Adrenal gland (tissue), 12 donors: ENCODE results near the gene GBF1. TPM values are rescaled to one million over a fixed set of nuclear protein-coding genes. Genes with fewer than 3 reads are reported as not detected.

Source experiments
- DNase-seq, 7 donors: peaks; one replicate each; pipeline ENCODE4 v3.0.0-alpha.2; 2019 to 2020
- H3K27ac ChIP-seq, 5 donors: fragments of 200-600 bp; sonication (generic) in 4 of 5; 1 replicate in 3 of 5; 2 replicates in 2 of 5; pipeline versions ENCODE4 v1.5.1 to v1.8.0; 2016 to 2020; ENCODE audit warnings: mild to moderate bottlenecking in 1 of 5
- H3K27me3 ChIP-seq: fragments of 200-600 bp; 2 replicates; pipeline ENCODE4 v1.8.0; 2021
- H3K36me3 ChIP-seq, 2 donors: fragments of 200-600 bp; replicated peaks in 1 of 2; 1 replicate in 1 of 2; 2 replicates in 1 of 2; pipeline versions ENCODE4 v1.5.1 to v1.8.0; 2018 to 2022
- H3K4me1 ChIP-seq, 2 donors: fragments of 200-600 bp; replicated peaks in 1 of 2; 1 replicate in 1 of 2; 2 replicates in 1 of 2; pipeline versions ENCODE4 v1.5.1 to v1.8.0; 2018 to 2021
- H3K4me3 ChIP-seq, 4 donors: fragments of 200-600 bp; sonication (generic) in 3 of 4; one replicate each; pipeline ENCODE4 v1.5.1; 2016 to 2018
- H3K9me3 ChIP-seq, 3 donors: fragments of 200-600 bp; sonication (generic) in 1 of 3; replicated peaks in 1 of 3; 1 replicate in 2 of 3; 2 replicates in 1 of 3; pipeline versions ENCODE4 v1.5.1 to v1.8.0; 2016 to 2021
- POLR2A ChIP-seq, 2 donors: fragments of 450-650 bp; IDR thresholded peaks; one replicate each; pipeline ENCODE4 v1.6.1; 2017; ENCODE audit warnings: antibody characterized with exemption in 2 of 2, mild to moderate bottlenecking in 2 of 2, moderate library complexity in 1 of 2
- WGBS, 4 donors: extraction: QIAGEN DNeasy Blood & Tissue Kit in 2 of 4; methylation state at CpG; one replicate each; pipeline versions ENCODE4 v1.1.5 to v1.1.7; 2013 to 2017; 5-methylcytosine and 5-hydroxymethylcytosine counted together
- intact Hi-C, 2 donors: fragments of 100-400 bp; cut with DNase I; formaldehyde crosslinking; loops; one replicate each; pipeline versions ENCODE4 v1.14.1 to v1.15.0; 2022 to 2023
- polyA plus RNA-seq, 3 donors: library from polyadenylated mRNA; stranded (reverse); fragments of 200-250 nt in 2 of 3; fragments of 350-450 nt in 1 of 3; fragmentation: Illumina TruSeq in 1 of 3; extraction: RNeasy Lipid Tissue Mini Kit (QIAGEN cat#74804) in 1 of 3; gene quantifications; one replicate each; pipeline ENCODE4 v1.2.3, GENCODE V29; 2013 to 2014
- total RNA-seq, 9 donors: library from RNA; depleted of rRNA in 4 of 9; stranded (reverse); fragments of >200 nt in 4 of 9; fragments of 120-200 nt in 1 of 9; fragmentation: NEBNext Ultra II Directional in 1 of 9; extraction: Animal tissue kit (Norgen Biotek cat#: 25700) in 1 of 9; gene quantifications; one replicate each; pipeline versions ENCODE4 v1.1.0 to v1.2.4, GENCODE V29; 2013 to 2023
- TF ChIP-seq, protein P1 (sequence below), 6 experiments: fragments of 450-650 bp in 4 of 6; fragments of 200-600 bp in 2 of 6; sonication (generic) in 1 of 6; IDR thresholded peaks; 1 replicate in 5 of 6; 2 replicates in 1 of 6; pipeline versions ENCODE4 v1.5.1 to v1.8.0; 2016 to 2021; ENCODE audit warnings: antibody characterized with exemption in 6 of 6, mild to moderate bottlenecking in 2 of 6, moderate library complexity in 1 of 6
- donor health status: healthy with polysubstance abuse.
- donor health status: Bipolar disorder and iron deficiency.
- donor health status: DM: yes; HTN: yes; CAD: no.
- donor health status: DM: no; HTN: no; CAD: no.
- donor health status: DM: no; HTN: no; CAD: no.
- donor health status: DM: yes; HTN: yes; CAD: no.

The GBF1 gene
- total and polyA plus RNA-seq, 12 donors: 16.4 to 46.1 (median 37.7) TPM

DNA sequence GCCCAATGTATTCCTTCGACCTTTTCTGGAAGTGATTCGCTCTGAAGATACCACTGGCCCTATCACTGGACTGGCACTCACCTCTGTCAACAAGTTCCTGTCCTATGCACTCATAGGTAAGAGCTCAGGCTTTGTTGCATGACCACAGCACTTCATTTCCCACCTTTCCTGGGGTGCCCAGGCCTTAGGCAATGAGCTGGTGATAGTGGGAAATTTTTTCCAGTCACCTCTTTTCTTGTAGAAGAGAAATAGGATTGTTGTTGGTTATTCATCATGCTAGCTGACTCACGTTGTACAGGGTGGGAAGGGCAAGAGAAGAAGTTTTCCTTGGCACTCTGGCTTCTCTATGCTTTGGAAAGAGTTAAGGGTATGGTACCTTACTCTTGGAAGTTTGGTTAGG is 98.7 kb downstream of the GBF1 start:
- intact Hi-C loops: no loop called here
- H3K4me3 ChIP-seq: no peak overlapping the region
- H3K9me3 ChIP-seq: no peaks in the 10 kb centered on the region
- WGBS, 4 donors: 48 to 64% (median 55%) methylated on average over 3 of the region's 3 CpGs
- H3K4me1 ChIP-seq: peaks cover 3 to 10% of the 10 kb centered on the region in 2 donors
- DNase-seq: peak in 2 of 7 donors; percentile 2 to 18
- H3K27me3 ChIP-seq: no peaks in the 10 kb centered on the region
- TF ChIP-seq POLR2A (IDR thresholded peaks at IDR 0.05): no peak
- TF ChIP-seq, protein P1, sequence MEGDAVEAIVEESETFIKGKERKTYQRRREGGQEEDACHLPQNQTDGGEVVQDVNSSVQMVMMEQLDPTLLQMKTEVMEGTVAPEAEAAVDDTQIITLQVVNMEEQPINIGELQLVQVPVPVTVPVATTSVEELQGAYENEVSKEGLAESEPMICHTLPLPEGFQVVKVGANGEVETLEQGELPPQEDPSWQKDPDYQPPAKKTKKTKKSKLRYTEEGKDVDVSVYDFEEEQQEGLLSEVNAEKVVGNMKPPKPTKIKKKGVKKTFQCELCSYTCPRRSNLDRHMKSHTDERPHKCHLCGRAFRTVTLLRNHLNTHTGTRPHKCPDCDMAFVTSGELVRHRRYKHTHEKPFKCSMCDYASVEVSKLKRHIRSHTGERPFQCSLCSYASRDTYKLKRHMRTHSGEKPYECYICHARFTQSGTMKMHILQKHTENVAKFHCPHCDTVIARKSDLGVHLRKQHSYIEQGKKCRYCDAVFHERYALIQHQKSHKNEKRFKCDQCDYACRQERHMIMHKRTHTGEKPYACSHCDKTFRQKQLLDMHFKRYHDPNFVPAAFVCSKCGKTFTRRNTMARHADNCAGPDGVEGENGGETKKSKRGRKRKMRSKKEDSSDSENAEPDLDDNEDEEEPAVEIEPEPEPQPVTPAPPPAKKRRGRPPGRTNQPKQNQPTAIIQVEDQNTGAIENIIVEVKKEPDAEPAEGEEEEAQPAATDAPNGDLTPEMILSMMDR (IDR thresholded peaks at IDR 0.05): no peak
- peak overlapping the region in 1 of 5 donors; percentile 10 for H3K27ac ChIP-seq
- peaks cover 0 to 10% of the 10 kb centered on the region in 2 donors for H3K36me3 ChIP-seq

DNA sequence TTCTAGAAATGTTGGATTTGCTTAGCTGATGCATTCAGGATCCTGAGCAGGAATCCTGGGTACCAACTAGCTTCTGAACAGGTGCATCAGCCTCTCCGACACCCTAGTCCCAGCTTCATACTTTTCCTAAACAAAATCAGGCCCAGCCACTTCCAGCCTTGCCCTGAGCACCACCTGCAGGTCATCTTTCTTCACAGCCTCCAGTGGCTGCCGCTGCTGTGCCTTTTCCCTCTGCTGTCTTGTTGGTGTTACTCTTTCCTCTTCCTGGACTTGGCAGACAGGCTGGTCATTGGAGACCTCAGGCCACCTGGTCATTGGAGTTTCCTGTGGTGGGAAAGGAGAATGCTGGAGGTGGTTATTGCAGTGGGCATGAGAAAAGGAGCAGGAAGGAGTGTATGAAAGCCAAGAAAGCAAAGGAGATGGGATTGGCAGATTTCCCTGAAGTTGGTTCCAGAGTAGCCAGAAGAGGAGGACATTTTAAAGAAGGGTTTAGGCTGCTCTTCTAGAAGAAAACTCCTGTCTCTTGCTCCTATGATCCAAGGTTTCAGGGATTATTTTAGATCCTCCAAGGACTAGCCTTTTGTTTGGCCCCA is 102.0 kb downstream of the GBF1 start:
- H3K27me3 ChIP-seq: no peaks in the 10 kb centered on the region
- intact Hi-C loops: loop anchor here in 1 of 2 donors (2.0 kb wide), 1 partner anchor 117 kb away; no protein-coding TSS in a partner anchor
- peak; percentile 45 to 81 (median 67) for DNase-seq
- H3K4me3 ChIP-seq: no peak overlapping the region
- peaks cover 3 to 10% of the 10 kb centered on the region in 2 donors for H3K4me1 ChIP-seq
- peaks cover 0 to 24% of the 10 kb centered on the region in 2 donors for H3K36me3 ChIP-seq
- no peaks in the 10 kb centered on the region for H3K9me3 ChIP-seq
- TF ChIP-seq, protein P1 (IDR thresholded peaks at IDR 0.05): peak; percentile 44 to 88 (median 70)
- no peak for TF ChIP-seq POLR2A (IDR thresholded peaks at IDR 0.05)
- WGBS, 4 donors: 55 to 74% (median 60%) methylated on average over 2 of the region's 2 CpGs
- H3K27ac ChIP-seq: no peak overlapping the region

DNA sequence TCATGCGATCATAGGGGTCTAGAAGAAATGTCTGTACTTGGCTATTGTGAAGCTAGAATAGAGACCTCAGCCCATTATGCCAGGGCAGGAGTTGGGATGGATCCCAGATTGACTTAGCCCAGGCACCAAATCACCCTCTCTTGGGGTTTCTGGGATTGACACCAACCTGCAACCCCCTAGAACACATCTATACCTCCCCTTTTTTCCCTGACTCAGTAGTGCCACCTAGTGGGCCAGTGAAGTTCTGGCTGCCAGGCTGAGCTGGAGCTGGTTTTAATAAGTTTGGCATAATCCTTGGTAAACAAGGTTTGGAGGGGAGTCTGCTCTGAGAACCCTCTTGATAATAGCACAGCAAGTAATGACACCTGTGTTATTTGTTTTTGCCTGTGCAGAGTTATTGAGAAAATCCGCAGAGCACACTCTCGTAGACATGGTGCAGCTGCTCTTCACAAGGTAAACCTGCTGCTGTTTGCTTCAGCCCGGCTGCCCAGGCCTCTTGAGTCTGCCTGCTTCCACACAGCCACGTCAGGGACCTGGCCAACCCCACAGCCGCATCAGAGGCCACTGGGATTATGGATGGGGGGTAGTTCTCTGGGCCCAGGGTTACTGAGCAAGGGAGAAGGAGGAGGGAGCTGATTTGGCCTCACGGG is 106.9 kb downstream of the GBF1 start:
- Histone ChIP-seq H3K4me1 (no peaks in the 10 kb centered on the region), H3K27ac (no peak overlapping the region), H3K36me3 (peaks cover 0 to 61% of the 10 kb centered on the region in 2 donors), H3K4me3 (no peak overlapping the region), H3K9me3 (no peaks in the 10 kb centered on the region), H3K27me3 (no peaks in the 10 kb centered on the region)
- intact Hi-C loops: loop anchor here in 1 of 2 donors (2.0 kb wide), 1 partner anchor 121 kb away; no protein-coding TSS in a partner anchor
- peak; percentile 37 to 71 (median 56) for DNase-seq
- 71 to 81% (median 73%) methylated on average over 5 to 7 of the region's 7 CpGs for WGBS, 4 donors
- TF ChIP-seq, protein P1 (IDR thresholded peaks at IDR 0.05): peak; percentile 77 to 91 (median 82)
- TF ChIP-seq POLR2A (IDR thresholded peaks at IDR 0.05): no peak

DNA sequence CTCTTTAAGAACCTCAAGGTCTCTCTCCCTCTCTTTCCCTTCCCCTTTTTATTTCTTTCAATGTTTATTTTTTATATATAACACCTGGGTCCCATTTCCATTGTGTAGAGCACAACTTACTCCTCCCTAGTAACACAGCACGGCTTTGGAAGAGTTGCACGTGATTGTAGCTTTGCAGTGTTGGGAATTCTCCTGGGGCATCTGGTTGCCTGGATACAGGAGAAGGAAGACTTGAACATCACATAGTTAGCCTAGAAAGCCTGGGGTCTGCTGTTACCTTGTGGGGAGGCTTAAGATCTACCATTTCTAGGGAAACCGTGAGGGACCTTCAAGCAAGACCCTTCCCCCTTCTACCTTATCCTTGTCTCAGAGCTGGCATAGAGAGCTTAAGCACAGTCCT is 109.1 kb downstream of the GBF1 start:
- 80 to 91% (median 89%) methylated on average over 2 to 3 of the region's 3 CpGs for WGBS, 4 donors
- Histone ChIP-seq H3K27me3 (no peaks in the 10 kb centered on the region), H3K4me3 (no peak overlapping the region), H3K27ac (no peak overlapping the region), H3K4me1 (no peaks in the 10 kb centered on the region), H3K9me3 (no peaks in the 10 kb centered on the region), H3K36me3 (peaks cover 0 to 83% of the 10 kb centered on the region in 2 donors)
- DNase-seq: no peak
- intact Hi-C loops: no loop called here
- no peak for TF ChIP-seq POLR2A (IDR thresholded peaks at IDR 0.05)
- TF ChIP-seq, protein P1 (IDR thresholded peaks at IDR 0.05): no peak
